MG63 (cell line): ENCODE measurements around the gene MSI2. TPM values are rescaled to one million over a fixed set of nuclear protein-coding genes. Genes with fewer than 3 reads are reported as not detected.

Source experiments
- DNase-seq: peaks from one replicate; pipeline ENCODE4 v3.0.0-alpha.2; 2020
- H3K27me3 ChIP-seq: fragments of 250-450 bp; sonication (Bioruptor Pico); 2 replicates; pipeline ENCODE4 v1.5.1; 2020; ENCODE audit warnings: mild to moderate bottlenecking, moderate library complexity
- H3K36me3 ChIP-seq: fragments of 250-450 bp; sonication (Bioruptor Pico); 2 replicates; pipeline ENCODE4 v1.5.1; 2020; ENCODE audit warnings: mild to moderate bottlenecking, moderate library complexity
- H3K4me3 ChIP-seq: fragments of 250-450 bp; sonication (Bioruptor Pico); 2 replicates; pipeline ENCODE4 v1.5.1; 2020; ENCODE audit warnings: mild to moderate bottlenecking, moderate library complexity
- H3K9me3 ChIP-seq: fragments of 250-450 bp; sonication (Bioruptor Pico); 2 replicates; pipeline ENCODE4 v1.5.1; 2020; ENCODE audit warnings: mild to moderate bottlenecking, moderate library complexity
- total RNA-seq: library from RNA; depleted of rRNA; stranded (reverse); fragments of >200 nt; shearing (Covaris generic); gene quantifications from 2 replicates; pipeline ENCODE4 v1.2.3, GENCODE V29; 2014; ENCODE audit warnings: low replicate concordance

The MSI2 gene
- total RNA-seq, 1 experiment from 2014 or later, result 2.8 TPM

DNA sequence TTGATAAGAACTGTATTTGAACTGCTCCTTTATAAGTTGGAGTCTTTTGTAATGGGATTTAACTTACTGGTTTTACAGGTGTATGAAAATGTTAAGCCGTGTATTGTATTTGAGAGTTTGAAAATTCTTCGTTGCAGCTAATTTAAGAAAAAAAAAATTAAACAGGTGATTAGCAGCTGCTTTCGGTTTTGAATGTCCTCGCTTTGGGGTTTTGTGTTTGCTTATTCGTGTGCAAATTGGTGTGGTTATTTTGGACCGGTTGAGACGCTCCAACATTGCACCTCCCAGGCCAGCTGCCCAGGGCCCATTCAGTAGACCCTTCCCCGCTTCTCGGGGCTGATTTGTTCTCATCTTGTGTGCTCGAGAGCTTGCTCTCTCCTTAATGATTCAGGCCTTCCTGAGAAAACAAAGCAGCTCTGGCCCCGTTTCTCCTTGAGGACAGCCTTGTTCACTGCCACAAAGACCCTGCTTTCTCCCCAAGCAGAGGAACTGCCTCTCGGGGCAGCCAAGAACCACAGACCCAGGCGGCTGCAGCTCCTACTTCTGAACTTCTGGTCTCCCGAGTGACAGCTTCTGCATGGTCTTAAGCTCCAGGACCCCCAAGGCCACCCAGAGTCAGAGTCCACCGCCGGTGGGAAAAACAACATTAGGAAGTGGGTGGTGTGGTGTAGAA lies 100.5 kb downstream of the MSI2 start:
- Histone ChIP-seq H3K36me3 (no peaks in the 10 kb centered on the region), H3K27me3 (no peaks in the 10 kb centered on the region), H3K9me3 (no peaks in the 10 kb centered on the region), H3K4me3 (no peak overlapping the region)
- no peak for DNase-seq

DNA sequence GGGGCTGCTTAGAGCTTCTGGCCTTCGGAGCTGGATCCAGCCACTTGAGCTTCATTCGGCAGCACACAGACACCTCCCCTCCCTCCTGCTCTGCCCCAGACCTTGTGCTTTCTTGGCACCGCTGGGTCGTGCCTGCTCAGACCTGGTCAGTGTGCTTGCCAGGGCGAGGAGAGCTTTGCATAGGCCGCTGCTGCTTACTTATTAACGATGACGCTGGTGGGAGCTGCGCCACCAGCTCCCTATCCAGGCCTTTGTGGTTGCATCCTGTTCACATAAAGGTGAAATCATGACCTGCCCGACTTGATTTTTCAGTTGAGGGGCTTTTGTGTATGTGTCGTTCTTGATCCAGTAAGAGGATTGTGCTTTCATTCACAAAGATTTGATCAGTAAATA lies 101.1 kb downstream of the MSI2 start:
- no peaks in the 10 kb centered on the region for H3K27me3 ChIP-seq
- no peak for DNase-seq
- no peaks in the 10 kb centered on the region for H3K36me3 ChIP-seq
- H3K9me3 ChIP-seq, result no peaks in the 10 kb centered on the region
- H3K4me3 ChIP-seq, result no peak overlapping the region

DNA sequence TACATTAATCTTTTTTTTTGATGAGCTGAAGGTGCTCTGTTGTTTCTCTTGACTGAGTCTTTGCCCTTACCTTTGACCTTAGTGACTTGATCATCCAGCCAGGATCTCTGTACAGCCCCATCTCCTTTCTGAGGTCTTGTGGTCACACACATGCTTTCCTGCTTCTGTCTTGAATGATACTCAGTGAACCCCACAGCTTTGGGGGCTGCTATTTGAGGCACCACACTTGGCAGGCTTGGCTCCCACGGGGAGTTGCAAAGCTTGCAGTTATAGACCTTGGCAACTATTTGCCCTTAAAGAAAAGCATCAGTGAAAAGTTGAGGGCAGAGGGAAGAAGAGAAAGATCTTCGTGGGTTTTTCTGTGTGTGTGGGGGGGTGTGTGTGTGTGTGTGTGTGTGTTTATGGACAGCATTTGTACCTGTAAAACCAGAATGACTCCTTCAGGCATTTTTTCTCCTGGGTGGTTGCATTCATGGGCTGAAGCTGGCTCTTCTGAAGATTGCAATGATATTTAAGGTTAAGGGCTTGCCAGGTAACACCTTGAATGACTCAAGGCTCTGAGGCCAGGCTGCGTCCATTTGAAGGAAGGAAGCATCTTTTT lies 101.6 kb downstream of the MSI2 start:
- H3K27me3 ChIP-seq, result no peaks in the 10 kb centered on the region
- H3K9me3 ChIP-seq, result no peaks in the 10 kb centered on the region
- H3K36me3 ChIP-seq, result no peaks in the 10 kb centered on the region
- H3K4me3 ChIP-seq, result no peak overlapping the region
- DNase-seq, result no peak

DNA sequence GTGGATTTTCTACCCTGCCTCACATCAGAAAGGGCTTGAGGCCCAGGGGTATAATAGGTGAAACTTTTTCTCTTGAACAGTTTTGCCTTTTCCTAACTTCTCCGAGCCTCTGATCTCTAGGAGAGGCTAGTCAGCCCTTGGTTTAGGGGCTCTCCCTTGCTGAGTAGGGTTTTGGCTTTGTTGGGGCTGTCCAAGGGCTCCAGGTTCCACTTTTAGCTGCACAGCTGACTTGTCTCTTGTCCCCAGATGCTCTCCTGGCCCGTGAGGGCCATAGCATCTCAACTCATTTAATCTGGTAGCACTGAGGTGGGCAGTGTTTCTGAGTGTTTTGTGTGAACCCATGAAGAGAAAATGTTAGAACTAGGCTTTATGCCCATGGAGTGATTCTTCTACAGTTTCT lies 103.9 kb downstream of the MSI2 start:
- no peak overlapping the region for H3K4me3 ChIP-seq
- H3K9me3 ChIP-seq, result no peaks in the 10 kb centered on the region
- no peaks in the 10 kb centered on the region for H3K36me3 ChIP-seq
- DNase-seq, result no peak
- no peaks in the 10 kb centered on the region for H3K27me3 ChIP-seq

DNA sequence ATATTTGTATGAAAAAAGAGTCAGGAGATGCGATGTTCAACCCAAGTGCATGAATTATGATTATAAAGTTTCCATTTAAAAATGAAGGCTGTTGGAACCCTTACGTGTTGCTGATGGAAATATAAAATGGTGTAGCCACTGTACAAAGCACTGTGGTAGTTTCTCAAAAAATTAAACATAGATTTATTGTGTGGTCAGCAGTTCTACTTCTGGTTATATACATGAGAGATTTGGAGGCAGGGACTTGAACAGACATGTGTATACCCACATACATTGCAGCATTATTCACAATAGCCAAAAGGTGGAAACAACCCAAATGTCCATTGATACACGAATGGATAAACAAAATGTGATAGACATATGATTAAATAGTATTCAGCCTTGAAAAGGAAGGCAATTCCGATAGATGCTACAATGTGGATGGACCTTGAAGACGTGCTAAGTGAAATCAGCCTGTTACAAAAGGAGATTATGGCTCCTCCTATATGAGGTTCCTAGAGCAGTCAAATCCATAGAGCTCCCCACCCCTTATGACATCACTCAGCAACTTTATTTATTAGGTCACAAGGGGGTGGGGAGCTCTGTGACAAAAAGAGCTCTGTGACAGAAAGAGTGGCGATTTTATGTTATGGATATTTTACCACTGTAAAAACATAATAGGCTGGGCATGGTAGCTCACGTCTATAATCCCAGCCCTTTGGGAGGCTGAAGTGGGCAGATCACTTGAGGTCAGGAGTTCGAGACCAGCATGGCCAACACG lies 106.7 kb downstream of the MSI2 start:
- H3K36me3 ChIP-seq, result no peaks in the 10 kb centered on the region

DNA sequence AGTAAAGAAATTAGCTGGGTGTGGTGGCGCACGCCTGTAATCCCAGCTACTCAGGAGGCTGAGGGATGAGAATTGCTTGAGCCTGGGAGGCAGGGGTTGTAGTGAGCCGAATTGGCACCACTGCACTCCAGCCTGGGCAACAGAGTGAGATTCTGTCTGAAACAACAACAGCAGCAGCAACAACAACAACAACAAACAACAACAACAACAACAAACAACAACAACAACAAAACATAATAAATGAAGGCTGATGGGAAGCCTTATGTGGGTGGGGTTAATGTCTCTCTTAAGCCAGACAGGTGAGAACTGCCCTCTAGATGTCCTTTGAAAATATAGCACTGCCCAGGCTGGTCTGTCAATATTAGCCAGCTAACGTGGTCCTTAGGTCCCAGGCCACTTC lies 107.3 kb downstream of the MSI2 start:
- Histone ChIP-seq H3K27me3 (no peaks in the 10 kb centered on the region), H3K4me3 (no peak overlapping the region), H3K9me3 (no peaks in the 10 kb centered on the region), H3K36me3 (no peaks in the 10 kb centered on the region)
- no peak for DNase-seq

More for the DNA sequence above, 106.7 kb downstream of the MSI2 start:
- no peak overlapping the region for H3K4me3 ChIP-seq
- no peaks in the 10 kb centered on the region for H3K9me3 ChIP-seq
- no peaks in the 10 kb centered on the region for H3K27me3 ChIP-seq
- DNase-seq, result no peak

DNA sequence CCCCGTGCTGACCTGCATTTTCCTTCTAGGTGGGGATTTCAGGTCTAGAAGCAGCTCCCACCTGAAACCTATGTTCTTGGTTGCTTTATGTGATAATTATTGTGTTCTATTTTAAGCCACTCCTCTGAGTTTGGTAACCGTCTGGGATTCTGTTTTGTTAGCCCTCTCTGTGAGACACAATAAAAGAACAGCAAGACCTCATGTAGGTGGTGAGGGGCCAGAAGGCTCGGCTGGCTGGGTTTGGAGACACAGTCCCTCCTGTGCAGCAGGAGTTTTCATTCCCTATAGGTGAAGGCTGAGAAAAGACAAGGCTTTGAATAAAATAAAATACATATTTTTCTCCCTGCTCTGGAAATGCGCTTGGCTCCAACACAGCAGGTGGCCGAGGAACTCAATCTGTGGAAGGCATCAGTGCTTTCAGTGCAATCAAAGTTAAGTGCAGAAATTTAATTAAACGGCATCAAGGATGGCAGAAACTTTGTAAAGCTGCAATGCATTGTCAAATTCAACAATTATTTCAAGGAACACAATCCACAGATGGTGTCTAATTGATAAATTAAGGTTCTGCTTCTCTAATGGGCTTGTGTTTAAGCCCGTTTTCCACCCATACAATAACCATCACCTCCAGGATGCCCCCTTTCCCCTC lies 107.8 kb downstream of the MSI2 start:
- no peak for DNase-seq
- Histone ChIP-seq H3K27me3 (no peaks in the 10 kb centered on the region), H3K9me3 (no peaks in the 10 kb centered on the region), H3K4me3 (no peak overlapping the region), H3K36me3 (no peaks in the 10 kb centered on the region)

DNA sequence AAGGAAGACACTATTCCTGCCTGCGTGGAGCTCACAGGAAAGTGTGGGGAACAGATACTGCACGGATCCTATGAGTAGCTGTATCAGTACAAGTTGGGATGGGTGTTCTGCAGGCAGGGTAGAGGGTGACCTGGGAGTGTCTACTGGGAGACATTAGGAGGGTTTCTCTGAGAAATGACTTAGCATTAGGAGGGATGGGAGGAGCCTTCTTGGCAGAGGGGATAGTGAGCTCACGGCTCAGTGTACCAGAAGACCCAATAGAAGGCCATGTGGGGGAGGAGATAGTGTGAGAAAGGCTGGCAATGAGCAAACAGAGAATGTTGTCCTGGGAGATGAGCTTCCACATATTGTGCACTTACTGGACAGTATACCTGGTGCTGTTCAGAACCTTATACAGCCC lies 109.1 kb downstream of the MSI2 start:
- Histone ChIP-seq H3K36me3 (no peaks in the 10 kb centered on the region), H3K27me3 (no peaks in the 10 kb centered on the region), H3K9me3 (no peaks in the 10 kb centered on the region), H3K4me3 (no peak overlapping the region)
- no peak for DNase-seq

DNA sequence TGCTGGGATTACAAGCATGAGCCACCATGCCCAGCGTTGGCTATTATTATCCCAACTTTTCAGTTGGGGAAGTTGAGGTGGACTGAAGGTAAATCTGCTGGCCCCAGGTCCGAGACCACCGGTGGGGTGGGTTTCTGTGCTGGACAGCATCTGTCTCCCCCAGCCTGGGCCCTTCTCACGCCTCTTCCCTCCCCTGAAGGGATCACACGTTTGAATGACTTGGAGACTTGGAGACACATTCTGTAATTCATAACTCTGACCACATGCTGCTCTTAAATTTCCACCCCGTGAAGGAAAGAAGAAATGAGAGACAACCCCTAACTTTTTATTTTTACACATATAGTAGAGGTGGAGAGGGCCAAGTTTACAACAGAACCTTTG lies 109.8 kb downstream of the MSI2 start:
- Histone ChIP-seq H3K9me3 (no peaks in the 10 kb centered on the region), H3K36me3 (no peaks in the 10 kb centered on the region), H3K4me3 (no peak overlapping the region), H3K27me3 (no peaks in the 10 kb centered on the region)
- DNase-seq, result no peak

DNA sequence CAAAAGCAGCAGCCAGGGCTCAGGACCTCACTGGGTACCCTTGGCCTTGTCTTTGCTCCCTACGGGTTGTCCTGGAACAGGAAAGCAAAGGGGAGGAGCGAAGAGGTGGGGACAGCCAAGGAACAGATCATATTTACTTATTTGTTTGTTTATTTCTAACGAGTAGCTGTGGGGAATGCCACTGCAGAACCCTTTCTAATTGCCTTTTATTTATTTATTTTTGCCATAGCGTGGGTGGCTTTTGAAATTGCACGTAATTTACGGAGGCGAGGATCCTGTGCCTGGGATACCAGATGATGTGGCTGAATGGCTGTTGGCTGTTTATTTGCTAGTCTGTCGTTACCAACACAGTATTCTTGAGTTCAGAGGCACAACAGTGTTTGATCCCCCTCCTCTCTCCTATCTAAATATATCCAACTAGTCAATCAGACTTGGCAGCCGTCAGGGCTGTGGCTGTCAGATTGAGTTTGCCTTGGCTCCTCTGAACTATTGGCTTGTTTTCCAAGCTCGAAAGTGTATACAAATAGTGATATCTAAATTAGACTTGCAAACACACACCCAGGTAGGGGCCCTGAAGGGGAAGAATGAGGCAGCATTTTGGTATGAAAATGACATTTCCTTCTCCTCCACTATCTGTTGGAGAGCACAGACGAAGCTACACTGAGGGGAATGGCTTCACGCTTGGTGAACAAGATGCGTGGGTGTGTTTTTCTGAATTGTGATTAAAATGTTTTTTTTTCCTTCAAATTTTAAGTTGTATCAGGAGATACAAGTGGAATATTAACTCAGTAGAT lies 110.4 kb downstream of the MSI2 start:
- H3K9me3 ChIP-seq, result no peaks in the 10 kb centered on the region
- DNase-seq, result no peak
- no peaks in the 10 kb centered on the region for H3K27me3 ChIP-seq
- H3K36me3 ChIP-seq, result no peaks in the 10 kb centered on the region
- H3K4me3 ChIP-seq, result no peak overlapping the region

DNA sequence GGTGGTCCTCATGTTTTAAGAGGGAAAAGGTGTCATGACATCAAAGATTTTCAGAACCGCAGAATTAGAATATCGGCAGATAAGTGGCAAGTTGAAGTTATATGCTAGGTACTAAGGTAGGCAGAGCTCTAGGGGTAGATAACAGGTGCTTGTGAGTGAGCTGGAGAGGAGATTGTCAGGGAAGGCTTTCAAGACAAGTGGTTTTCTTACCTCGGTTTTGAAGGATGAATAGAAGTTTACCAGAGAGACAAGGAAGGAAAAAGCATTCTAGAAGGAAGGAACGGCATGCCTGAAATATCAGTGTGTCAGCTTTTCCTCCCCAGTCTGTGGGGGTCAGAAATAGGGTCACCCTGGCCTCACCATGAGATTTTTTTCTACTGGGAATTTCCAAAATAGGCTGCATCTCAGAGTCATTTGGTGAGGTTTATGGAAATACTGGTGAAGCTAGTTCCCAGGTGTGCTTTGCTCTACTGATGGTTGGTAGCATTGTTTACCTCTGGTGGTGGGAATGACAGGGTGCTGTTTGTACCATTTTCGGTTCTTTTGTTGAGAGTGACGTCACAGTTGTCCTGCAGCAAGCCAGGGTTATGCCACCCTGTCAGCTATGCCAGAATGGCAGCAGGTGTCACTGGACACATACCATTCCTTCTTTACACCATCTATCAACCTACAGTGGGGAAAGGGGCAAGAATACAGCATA lies 112.5 kb downstream of the MSI2 start:
- H3K27me3 ChIP-seq, result no peaks in the 10 kb centered on the region
- H3K36me3 ChIP-seq, result no peaks in the 10 kb centered on the region
- DNase-seq, result no peak
- no peaks in the 10 kb centered on the region for H3K9me3 ChIP-seq
- H3K4me3 ChIP-seq, result no peak overlapping the region

DNA sequence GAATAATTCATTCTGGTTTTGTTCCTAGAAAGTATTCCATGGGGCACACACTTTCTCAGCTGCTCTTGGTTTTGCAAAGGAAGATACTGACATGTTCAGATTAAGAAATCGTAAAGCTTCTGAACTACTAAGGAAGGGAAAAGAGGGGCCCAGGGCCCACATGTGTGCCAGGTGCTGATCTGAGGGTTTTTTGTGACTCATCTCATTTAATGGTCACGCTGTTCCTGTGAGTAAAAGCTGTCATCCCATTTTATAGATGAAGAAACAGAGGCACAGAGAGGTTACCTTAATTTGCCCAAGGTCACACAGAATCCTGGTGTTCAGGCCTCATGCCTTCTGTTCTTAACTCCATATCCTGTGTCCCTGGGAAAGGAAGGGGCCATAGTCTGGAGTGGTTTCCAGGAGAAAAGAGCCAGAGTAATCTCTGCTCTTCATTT lies 113.2 kb downstream of the MSI2 start:
- H3K9me3 ChIP-seq, result 0 out of 2 replicates have a peak, but pooled peaks cover 3% of the 10 kb centered on the region
- H3K4me3 ChIP-seq, result no peak overlapping the region
- no peaks in the 10 kb centered on the region for H3K36me3 ChIP-seq
- H3K27me3 ChIP-seq, result no peaks in the 10 kb centered on the region
- no peak for DNase-seq

DNA sequence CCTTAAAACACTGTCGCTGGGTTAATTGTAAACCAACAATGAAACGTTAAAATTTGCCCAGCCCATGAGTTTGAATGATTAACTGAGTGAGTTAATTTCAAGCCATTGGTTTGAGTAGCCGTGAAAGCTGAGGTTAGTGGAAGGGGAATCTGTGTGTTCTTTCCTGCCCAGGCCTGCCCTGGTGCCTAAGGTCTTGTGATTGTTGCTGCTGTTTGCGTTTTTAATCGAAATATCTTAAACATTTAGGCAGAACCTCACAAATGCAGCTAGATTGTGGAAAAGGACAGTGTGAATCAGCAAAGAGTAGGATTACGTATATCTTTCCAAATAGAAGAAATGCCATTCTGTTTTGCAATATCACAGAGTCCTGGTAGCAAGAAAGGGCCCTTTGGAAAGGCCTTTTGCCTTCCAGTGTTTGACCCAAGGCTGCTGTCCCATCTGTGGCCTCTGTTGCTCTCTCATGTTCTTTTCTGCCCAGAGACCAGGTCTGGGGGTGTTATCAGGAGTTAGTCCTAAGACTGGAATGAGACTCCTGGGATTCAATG lies 113.8 kb downstream of the MSI2 start:
- no peaks in the 10 kb centered on the region for H3K27me3 ChIP-seq
- 0 out of 2 replicates have a peak, but pooled peaks cover 3% of the 10 kb centered on the region for H3K9me3 ChIP-seq
- H3K36me3 ChIP-seq, result no peaks in the 10 kb centered on the region
- no peak overlapping the region for H3K4me3 ChIP-seq
- no peak for DNase-seq

DNA sequence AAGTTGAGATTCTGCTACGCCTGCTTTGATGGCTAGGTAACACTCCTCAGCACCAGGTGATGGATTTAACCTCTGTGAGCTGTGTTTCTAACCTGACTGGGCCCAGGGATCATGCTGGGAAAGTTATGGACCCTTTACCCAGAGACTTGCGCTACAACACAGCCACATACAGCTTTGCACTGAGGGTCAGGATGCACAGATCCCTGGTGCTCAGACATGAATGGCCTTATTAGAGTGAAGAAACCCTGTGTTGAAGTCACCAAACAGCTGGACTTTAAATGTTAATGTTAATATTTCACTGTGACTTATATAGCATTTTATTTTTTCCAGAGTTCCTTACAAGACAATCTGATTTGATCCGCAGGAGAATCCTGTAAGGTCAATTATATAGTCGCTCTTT lies 114.3 kb downstream of the MSI2 start:
- H3K9me3 ChIP-seq, result 0 out of 2 replicates have a peak, but pooled peaks cover 3% of the 10 kb centered on the region
- H3K4me3 ChIP-seq, result no peak overlapping the region
- no peaks in the 10 kb centered on the region for H3K36me3 ChIP-seq
- H3K27me3 ChIP-seq, result no peaks in the 10 kb centered on the region
- DNase-seq, result no peak

DNA sequence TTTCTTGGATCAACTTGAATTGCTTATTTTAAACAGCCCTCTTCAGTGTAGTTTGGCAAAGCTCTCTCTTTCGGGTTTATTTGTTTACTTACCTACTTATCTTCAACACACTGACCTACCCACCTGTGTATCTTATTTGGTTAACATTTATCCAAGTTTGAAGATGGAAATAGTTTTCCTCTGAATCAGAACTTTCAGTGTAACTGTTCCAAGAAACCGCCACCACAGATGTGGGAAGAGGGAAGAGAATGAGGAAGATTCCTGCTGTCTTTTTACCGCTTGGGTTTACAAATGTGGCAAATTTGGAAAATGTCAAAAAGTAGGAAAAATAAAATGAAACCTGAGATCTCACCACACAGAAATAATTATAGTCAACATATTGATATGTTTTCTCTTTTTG lies 115.8 kb downstream of the MSI2 start:
- H3K4me3 ChIP-seq, result no peak overlapping the region
- 0 out of 2 replicates have a peak, but pooled peaks cover 3% of the 10 kb centered on the region for H3K9me3 ChIP-seq
- H3K27me3 ChIP-seq, result no peaks in the 10 kb centered on the region
- DNase-seq, result no peak
- H3K36me3 ChIP-seq, result no peaks in the 10 kb centered on the region

DNA sequence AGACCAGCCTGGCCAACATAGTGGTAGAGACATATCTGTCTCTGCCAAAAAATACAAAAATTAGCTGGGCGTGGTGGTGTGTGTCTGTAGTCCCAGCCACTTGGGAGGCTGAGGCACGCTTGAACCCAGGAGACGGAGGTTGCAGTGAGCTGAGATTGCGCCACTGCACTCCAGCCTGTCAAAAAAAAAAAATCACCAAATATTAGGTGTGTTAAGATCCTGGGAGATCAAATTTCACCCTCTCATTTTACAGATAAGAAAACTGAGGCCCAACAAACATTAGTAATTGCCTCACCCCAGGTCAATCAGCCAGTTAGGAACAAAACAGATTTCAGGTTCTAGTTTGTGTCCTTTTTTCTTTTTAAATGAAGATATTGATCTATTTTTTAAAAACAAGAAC lies 116.7 kb downstream of the MSI2 start:
- Histone ChIP-seq H3K4me3 (no peak overlapping the region), H3K9me3 (0 out of 2 replicates have a peak, but pooled peaks cover 3% of the 10 kb centered on the region), H3K36me3 (no peaks in the 10 kb centered on the region), H3K27me3 (no peaks in the 10 kb centered on the region)
- no peak for DNase-seq
